ENCODE data around the gene OLFM2. TPM values are rescaled to one million over a fixed set of nuclear protein-coding genes. Genes with fewer than 3 reads are reported as not detected.
"Not testable (repeated sequence)": the region's sequence is repeated elsewhere in the genome, so short reads cannot be mapped to it uniquely, and the experiment has no call there.

OLFM2 gene
- total RNA-seq, 1 donor from 2014 or later = 7.5 TPM

- intact Hi-C loops (cut with micrococcal nuclease) = no loop called here
Measured at GRCh38 chr19:9943744-9944143, 7.4 kb upstream of the OLFM2 start.

GRCh38 chr19:9941671-9942070 is 5.4 kb upstream of the OLFM2 start:
- intact Hi-C loops (cut with micrococcal nuclease) = no loop called here

DNA sequence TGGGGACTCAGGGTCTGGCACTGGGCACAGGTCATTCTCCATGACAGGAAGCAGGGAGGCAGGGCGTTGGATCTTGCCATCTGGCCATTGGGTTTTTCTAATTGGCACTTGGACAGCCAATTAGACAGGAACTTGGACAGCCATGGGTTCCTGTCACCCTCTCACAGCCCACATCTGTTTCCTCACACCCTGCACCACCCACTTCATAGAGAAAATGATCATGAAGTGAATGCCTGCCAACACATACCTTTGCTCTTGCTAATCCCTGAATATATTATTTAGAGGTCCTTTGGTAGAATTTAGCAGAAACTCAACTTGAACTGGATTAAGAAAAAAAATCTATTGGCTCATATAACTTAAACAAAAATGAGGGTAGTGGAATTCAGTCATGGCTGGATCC is 4.9 kb upstream of the OLFM2 start:
- intact Hi-C loops (cut with micrococcal nuclease) = no loop called here

GRCh38 chr19:9940778-9941177 is 4.5 kb upstream of the OLFM2 start:
- intact Hi-C loops (cut with micrococcal nuclease) = no loop called here

DNA sequence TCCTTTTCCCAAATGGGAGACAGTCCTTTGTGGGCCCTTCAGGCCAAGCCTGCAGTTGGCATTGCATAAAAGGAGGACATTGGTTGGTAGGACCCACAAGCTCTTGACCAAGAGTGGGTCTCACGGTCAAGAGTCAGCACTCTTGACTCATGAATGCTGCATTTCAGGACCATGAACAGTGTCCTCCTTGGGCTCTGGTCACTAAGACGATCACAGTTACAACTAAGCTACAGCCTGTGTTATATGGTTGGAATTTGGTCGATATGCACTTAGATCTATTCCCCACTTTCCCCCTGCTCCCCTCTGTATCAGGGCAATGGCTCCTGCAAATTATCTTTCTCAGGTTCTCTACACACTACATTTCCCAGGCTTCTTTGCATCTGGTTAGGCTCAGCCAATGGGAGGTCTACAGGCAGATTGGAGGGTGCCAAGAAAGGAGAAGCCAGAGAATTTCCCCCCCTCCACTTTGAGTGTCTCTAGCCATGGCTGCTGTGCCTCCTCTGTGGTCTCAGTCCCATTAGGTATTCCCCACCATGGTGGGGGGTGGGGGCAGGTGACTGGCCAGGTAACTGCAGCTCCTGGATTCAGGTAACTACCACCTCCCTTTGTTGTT is 3.1 kb upstream of the OLFM2 start:
- intact Hi-C loops (cut with micrococcal nuclease) = no loop called here

GRCh38 chr19:9937001-9937411 is 691 bp upstream of the OLFM2 start:
- intact Hi-C loops (cut with micrococcal nuclease) = no loop called here

DNA sequence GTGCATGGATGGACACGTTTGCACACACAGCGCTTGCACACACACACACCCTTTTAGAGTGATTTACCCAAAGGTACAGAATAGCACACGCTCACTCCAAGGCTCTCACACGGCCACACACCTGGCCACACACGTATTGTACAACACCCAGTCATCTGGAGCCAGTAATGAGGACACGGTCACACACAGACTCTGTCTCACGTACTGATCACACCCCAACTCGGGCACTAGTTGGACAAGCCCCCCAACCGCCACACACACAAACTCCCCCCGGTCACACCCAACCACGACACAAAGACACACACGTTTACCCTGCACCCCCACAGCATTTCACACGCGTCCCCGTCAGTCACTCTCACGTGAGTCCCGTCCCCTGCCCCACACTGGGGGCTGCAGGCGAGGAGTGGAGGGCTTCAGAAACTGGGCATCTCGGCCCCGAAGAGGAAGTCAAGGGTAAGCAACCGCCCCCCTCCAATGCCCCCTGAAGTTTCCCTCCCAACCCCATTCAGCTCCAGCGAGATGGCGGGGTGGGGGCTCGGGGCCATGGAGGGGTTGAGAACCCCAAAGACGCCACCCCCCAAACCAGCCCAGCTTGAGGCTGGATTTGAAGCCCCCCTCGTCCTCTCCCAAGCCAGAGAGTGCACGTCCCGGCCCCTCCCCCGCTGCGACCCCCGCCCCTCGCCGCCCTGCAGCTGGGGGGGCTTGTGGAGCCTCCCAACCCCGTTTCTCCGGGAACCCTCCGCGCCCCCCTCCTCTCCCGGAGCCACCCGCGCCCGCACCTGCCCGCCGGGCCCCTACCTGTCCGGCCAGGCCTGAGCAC is 599 bp downstream of the OLFM2 start:
- intact Hi-C loops (cut with micrococcal nuclease) = no loop called here

- intact Hi-C loops (cut with micrococcal nuclease) = loop anchor here (1.0 to 5.0 kb wide), 2 partner anchors 178 to 455 kb away; partner anchors contain the start of gene P2RY11
Measured at GRCh38 chr19:9934132-9934950, 2.0 kb downstream of the OLFM2 start.

DNA sequence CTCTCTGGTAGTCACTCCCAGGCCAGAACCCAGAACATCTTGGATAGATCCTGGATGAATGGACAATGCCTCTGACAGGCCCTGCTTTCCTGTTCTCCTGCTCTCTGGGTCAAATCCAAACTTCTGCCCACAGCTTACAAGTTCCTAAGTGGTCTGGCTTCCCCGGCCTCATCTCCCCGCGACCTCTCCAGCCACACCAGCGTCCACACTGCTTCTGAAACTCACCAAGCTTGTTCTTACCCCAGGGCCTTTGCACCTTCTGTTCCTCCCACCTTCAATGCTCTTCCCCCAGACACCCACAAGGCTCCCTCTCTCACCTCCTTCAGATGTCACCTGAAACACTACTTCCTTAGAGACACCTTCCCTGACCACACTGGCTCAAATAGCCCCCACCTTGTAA is 3.5 kb downstream of the OLFM2 start:
- intact Hi-C loops (cut with micrococcal nuclease) = loop anchor here (5.0 kb wide), 1 partner anchor 179 kb away; the partner anchor contains the start of gene P2RY11

GRCh38 chr19:9931629-9932028 is 4.7 kb downstream of the OLFM2 start:
- intact Hi-C loops (cut with micrococcal nuclease) = loop anchor here (1.0 to 5.0 kb wide), 2 partner anchors 96 to 181 kb away; partner anchors contain the start of gene P2RY11

DNA sequence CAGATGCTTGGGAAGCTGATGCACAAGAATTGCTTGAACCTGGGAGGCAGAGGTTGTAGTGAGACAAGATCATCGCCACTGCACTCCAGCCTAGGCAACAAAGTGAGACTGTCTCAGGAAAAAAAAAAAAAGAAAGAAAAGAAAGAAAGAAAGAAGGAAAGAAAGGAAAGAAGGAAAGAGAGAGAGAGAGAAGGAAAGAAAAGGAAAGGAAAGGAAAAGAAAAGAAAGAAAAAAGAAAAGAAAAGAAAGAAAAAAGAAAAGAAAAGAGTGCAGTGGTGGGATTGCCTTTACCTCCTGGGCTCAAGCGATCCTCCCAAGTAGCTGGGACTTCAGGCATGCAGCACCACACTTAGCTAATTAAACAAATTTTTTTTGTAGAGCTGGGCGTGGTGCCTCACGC is 12.9 kb downstream of the OLFM2 start:
- intact Hi-C loops (cut with micrococcal nuclease) = no loop called here

DNA sequence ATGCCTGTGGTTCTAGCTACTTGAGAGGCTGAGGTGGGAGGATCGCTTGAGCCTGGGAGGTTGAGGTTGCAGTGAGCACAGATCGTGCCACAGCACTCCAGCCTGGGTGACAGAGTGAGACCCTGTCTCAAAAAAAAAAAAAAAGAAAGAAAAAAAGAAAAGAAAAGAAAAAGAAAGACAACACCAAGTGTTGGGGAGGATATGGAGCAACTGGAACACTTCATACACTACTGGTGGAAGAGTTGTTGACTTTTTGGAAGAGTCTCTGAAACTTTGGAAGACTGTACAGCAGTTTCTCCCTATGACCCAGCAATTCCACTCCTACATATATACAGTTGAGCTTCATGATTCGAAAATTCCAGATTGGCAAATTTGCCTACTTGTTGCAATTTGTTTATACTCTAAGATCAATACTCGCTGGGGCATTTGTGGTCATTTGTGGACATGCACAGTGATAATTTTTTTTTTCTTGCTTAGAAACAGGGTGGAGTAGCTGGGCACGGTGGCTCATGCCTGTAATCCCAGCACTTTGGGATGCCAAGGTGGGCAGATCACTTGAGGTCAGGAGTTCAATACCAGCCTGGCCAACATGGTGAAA is 13.4 kb downstream of the OLFM2 start:
- intact Hi-C loops (cut with micrococcal nuclease) = not testable (repeated sequence)

DNA sequence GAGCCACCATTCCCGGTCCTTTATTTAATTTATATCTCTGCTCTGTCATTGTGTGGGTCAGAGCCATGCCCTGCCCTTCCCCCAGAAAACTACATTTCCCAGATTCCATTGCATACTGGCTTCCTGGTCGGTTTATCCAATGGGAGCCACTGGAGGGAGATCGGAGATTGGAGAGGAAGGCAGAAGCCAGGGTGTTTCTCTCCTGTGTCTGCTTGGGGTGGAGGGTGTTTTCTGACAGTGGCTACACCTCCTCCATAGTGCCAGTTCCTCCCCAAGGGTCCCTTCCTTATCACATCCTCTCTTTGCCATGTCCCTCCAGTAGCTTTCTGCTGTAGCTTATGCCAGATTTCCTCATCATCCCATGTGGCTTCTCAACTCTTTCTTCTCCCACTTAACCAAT is 19.0 kb downstream of the OLFM2 start:
- intact Hi-C loops (cut with micrococcal nuclease) = no loop called here

- intact Hi-C loops (cut with micrococcal nuclease) = no loop called here
Measured at GRCh38 chr19:9916719-9917118, 19.6 kb downstream of the OLFM2 start.

- intact Hi-C loops (cut with micrococcal nuclease) = loop anchor here (2.0 to 5.0 kb wide), 3 partner anchors 56 to 777 kb away; no protein-coding TSS in a partner anchor
Measured at GRCh38 chr19:9914315-9915207, 21.8 kb downstream of the OLFM2 start.

DNA sequence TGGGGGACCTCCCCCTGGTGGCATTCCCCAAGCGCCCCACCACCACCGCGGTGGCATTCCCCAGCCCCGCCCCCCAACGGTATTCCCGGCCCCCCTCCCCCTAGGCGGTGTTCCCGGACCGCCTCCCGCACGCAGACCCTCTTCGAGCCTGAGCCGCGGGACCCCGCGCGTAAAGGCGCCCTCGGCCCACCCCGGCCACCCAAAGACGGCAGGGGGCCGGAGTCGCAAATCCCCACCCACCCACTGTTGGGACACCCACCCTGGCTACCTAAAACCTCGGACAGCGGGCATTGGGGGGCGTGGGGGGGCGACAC is 22.4 kb downstream of the OLFM2 start:
- intact Hi-C loops (cut with micrococcal nuclease) = loop anchor here (2.0 to 5.0 kb wide), 3 partner anchors 55 to 777 kb away; no protein-coding TSS in a partner anchor

- intact Hi-C loops (cut with micrococcal nuclease) = loop anchor here (5.0 kb wide), 2 partner anchors 286 to 776 kb away; no protein-coding TSS in a partner anchor
Measured at GRCh38 chr19:9913237-9914000, 22.9 kb downstream of the OLFM2 start.

DNA sequence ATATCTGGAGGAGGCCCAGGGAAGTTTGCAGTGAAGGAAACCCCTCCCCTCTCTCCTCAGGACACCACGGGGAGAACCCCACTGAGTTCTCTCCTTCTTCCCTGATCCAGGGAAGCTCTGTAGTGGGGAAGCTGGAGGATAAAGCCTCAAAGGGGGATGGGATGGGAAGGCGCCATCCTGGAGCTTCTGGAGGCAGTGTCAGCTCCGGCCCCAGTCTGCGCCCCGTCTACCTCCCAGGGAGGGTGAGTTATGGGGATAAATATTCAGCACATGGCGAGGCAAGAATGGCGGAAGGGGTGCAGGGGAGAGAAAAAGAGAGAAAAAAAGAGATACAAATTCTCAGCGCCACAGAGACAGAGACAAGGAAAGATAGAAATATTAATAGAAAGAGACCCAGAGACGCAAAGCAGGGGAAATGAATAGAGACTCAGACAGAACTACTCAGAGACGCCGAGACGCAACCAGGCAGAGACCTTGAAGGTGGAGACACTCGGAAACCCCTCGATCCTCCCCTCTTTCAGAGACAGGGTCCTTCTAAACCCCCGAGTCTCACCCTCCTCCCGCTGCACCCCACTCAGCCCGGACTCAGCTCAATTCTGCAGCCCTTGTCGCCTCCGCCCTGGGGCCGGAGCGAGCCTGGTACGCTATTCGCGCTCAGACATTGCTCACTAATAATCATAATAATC is 23.6 kb downstream of the OLFM2 start:
- intact Hi-C loops (cut with micrococcal nuclease) = loop anchor here (5.0 kb wide), 2 partner anchors 285 to 775 kb away; no protein-coding TSS in a partner anchor

All from T-helper 2 cell treated with Interferon-gamma antibody and Interleukin-4, amounts not matched to agents 100 ng/mL and 5 ng/mL, for 36 hours (primary cell).